Keratinocyte (primary cell): ENCODE data around the gene QSOX1. TPM values are rescaled to one million over a fixed set of nuclear protein-coding genes. Genes with fewer than 3 reads are reported as not detected.

Experiments
- DNase-seq: peaks from one replicate; pipeline ENCODE4 v3.0.0-alpha.2; 2011; ENCODE audit warnings: low read depth, missing footprints, low spot score
- FAIRE-seq: peaks from 2 replicates; lab custom pipeline; 2011; peaks lifted over from hg19 to GRCh38; lab: Jason Lieb, UNC
- H2AFZ ChIP-seq: 2 replicates; pipeline ENCODE4 v1.6.0; 2012; ENCODE audit warnings: low read length, control low read depth, inconsistent platforms; ENCODE audit not compliant: control insufficient read depth
- H3K27ac ChIP-seq: 2 replicates; pipeline ENCODE4 v1.5.1; 2011; ENCODE audit warnings: low read length; ENCODE audit not compliant: control insufficient read depth, insufficient read depth
- H3K27me3 ChIP-seq: 3 replicates; pipeline ENCODE4 v1.6.0; 2011; ENCODE audit warnings: low read length; ENCODE audit not compliant: control insufficient read depth, insufficient read depth; ENCODE audit errors: extremely low read depth
- H3K36me3 ChIP-seq, 2 experiments: 2 replicates in 1 of 2; 3 replicates in 1 of 2; pipeline ENCODE4 v1.5.1; 2011; ENCODE audit warnings: low read length in 2 of 2, mild to moderate bottlenecking in 1 of 2; ENCODE audit not compliant: control insufficient read depth in 2 of 2, insufficient read depth in 2 of 2; ENCODE audit errors: extremely low read depth in 1 of 2
- H3K4me1 ChIP-seq: 3 replicates; pipeline ENCODE4 v1.5.1; 2011; ENCODE audit warnings: low read length; ENCODE audit not compliant: control insufficient read depth, insufficient read depth; ENCODE audit errors: extremely low read depth
- H3K4me2 ChIP-seq: 3 replicates; pipeline ENCODE4 v1.6.0; 2011; ENCODE audit warnings: low read depth, low read length; ENCODE audit not compliant: control insufficient read depth, insufficient read depth; ENCODE audit errors: extremely low read depth
- H3K4me3 ChIP-seq, 3 experiments: fragments of 200-600 bp in 1 of 3; sonication (generic) in 1 of 3; 2 replicates in 2 of 3; 3 replicates in 1 of 3; pipeline ENCODE4 v1.5.1; 2011 to 2016; ENCODE audit warnings: low read length in 3 of 3, mild to moderate bottlenecking in 3 of 3, control low read depth in 2 of 3, inconsistent platforms in 1 of 3, low read depth in 1 of 3, mixed read lengths in 1 of 3, mixed run types in 1 of 3, moderate library complexity in 1 of 3; ENCODE audit not compliant: control insufficient read depth in 2 of 3, insufficient read depth in 2 of 3; ENCODE audit errors: extremely low read depth in 1 of 3
- H3K79me2 ChIP-seq: 2 replicates; pipeline ENCODE4 v1.6.0; 2012; ENCODE audit warnings: low read length; ENCODE audit not compliant: control insufficient read depth, insufficient read depth
- H3K9ac ChIP-seq: 3 replicates; pipeline ENCODE4 v1.6.0; 2011; ENCODE audit warnings: low read length; ENCODE audit not compliant: control insufficient read depth, insufficient read depth; ENCODE audit errors: extremely low read depth
- H3K9me1 ChIP-seq: 3 replicates; pipeline ENCODE4 v1.6.0; 2011; ENCODE audit warnings: low read length; ENCODE audit not compliant: control insufficient read depth, insufficient read depth; ENCODE audit errors: extremely low read depth
- H3K9me3 ChIP-seq: 2 replicates; pipeline ENCODE4 v1.5.1; 2012; ENCODE audit warnings: low read depth, low read length; ENCODE audit not compliant: control insufficient read depth
- H4K20me1 ChIP-seq: 3 replicates; pipeline ENCODE4 v1.6.0; 2011; ENCODE audit warnings: low read length; ENCODE audit not compliant: control insufficient read depth, insufficient read depth; ENCODE audit errors: extremely low read depth
- CTCF ChIP-seq, 3 experiments: IDR thresholded peaks in 1 of 3; conservative IDR thresholded peaks in 1 of 3; optimal IDR thresholded peaks in 1 of 3; 2 replicates in 2 of 3; 3 replicates in 1 of 3; pipeline versions ENCODE3 to v1.5.1; 2011; ENCODE audit warnings: low read length in 3 of 3, mild to moderate bottlenecking in 3 of 3, moderate library complexity in 2 of 3, control low read depth in 1 of 3, inconsistent platforms in 1 of 3; ENCODE audit not compliant: insufficient read depth in 2 of 3; ENCODE audit errors: extremely low read depth in 1 of 3
- EZH2 ChIP-seq: IDR thresholded peaks from one replicate; pipeline ENCODE4 v1.6.1; 2012; ENCODE audit warnings: inconsistent platforms, mild to moderate bottlenecking, low read length, moderate library complexity
- dilution Hi-C: fragments of 300-500 bp; cut with MboI; formaldehyde crosslinking; loops from one replicate; pipeline ENCODE4 v1.7.0; 2020; ENCODE audit warnings: low sequenced_read_pairs; ENCODE audit not compliant: extremely low pct_ligation_motif_present
- polyA plus RNA-seq, 5 experiments: library from polyadenylated mRNA; depleted of rRNA in 3 of 5; stranded (reverse) in 3 of 5; stranded (forward) in 1 of 5; unstranded in 1 of 5; fragments of >200 nt; gene quantifications; 1 replicate in 1 of 5; 2 replicates in 3 of 5; 3 replicates in 1 of 5; pipeline versions ENCODE4 v1.2.1 to v1.2.3, GENCODE V29; 2011 to 2012; ENCODE audit warnings: missing spikeins in 2 of 5, low read depth in 1 of 5, low replicate concordance in 1 of 5

The QSOX1 gene
- polyA plus RNA-seq, 1 donor (not counting 4 experiments of a cell fraction or from before 2014, with no cell fraction given) = 57.6 TPM

- Histone ChIP-seq H3K9ac (no peak overlapping the region), H4K20me1 (peaks cover 3% of the 10 kb centered on the region), H3K27ac (no peak overlapping the region), H3K79me2 (no peaks in the 10 kb centered on the region), H3K9me3 (no peaks in the 10 kb centered on the region), H2AFZ (no peak overlapping the region), H3K27me3 (no peaks in the 10 kb centered on the region), H3K4me2 (no peak overlapping the region), H3K36me3 (peaks cover 16% of the 10 kb centered on the region in 2 experiments), H3K9me1 (no peaks in the 10 kb centered on the region), H3K4me1 (peaks cover 8% of the 10 kb centered on the region), H3K4me3 (no peak overlapping the region)
- TF ChIP-seq CTCF (optimal IDR thresholded peaks at IDR 0.05 in 1 of 3, IDR thresholded peaks at IDR 0.05 in 1 of 3, conservative IDR thresholded peaks at IDR 0.05 in 1 of 3; ENCODE audit: extremely low read depth in 1 of 3, insufficient read depth in 2 of 3, low read length in 3 of 3) (no peak), EZH2 (no peak)
- dilution Hi-C loops = no loop called here
- DNase-seq (no peak), FAIRE-seq (no peak)
Measured at GRCh38 chr1:180175806-180176205, 21.1 kb downstream of the QSOX1 start.

GRCh38 chr1:180176965-180177364, 22.3 kb downstream of the QSOX1 start:
- H3K27ac ChIP-seq = no peak overlapping the region
- no peak overlapping the region for H3K9ac ChIP-seq
- H3K4me2 ChIP-seq = no peak overlapping the region
- no peak overlapping the region for H2AFZ ChIP-seq
- DNase-seq = no peak
- no peaks in the 10 kb centered on the region for H3K27me3 ChIP-seq
- H3K79me2 ChIP-seq = no peaks in the 10 kb centered on the region
- no peaks in the 10 kb centered on the region for H3K9me1 ChIP-seq
- H3K36me3 ChIP-seq = peaks cover 20 to 25% of the 10 kb centered on the region in 2 experiments
- dilution Hi-C loops = no loop called here
- TF ChIP-seq CTCF (optimal IDR thresholded peaks at IDR 0.05 in 1 of 3, IDR thresholded peaks at IDR 0.05 in 1 of 3, conservative IDR thresholded peaks at IDR 0.05 in 1 of 3; ENCODE audit: extremely low read depth in 1 of 3, insufficient read depth in 2 of 3, low read length in 3 of 3) (no peak), EZH2 (no peak)
- no peaks in the 10 kb centered on the region for H3K9me3 ChIP-seq
- peaks cover 5% of the 10 kb centered on the region for H3K4me1 ChIP-seq
- FAIRE-seq = no peak
- H3K4me3 ChIP-seq = no peak overlapping the region
- H4K20me1 ChIP-seq = peaks cover 3% of the 10 kb centered on the region
